Kidney glomerular epithelial cell (primary cell): ENCODE measurements around the gene CBY2.
"Not testable (repeated sequence)": the region's sequence is repeated elsewhere in the genome, so short reads cannot be mapped to it uniquely, and the experiment has no call there.

Experiments
- DNase-seq: peaks from one replicate; lab custom pipeline; 2025; lab: John Stamatoyannopoulos, UW

The CBY2 gene

GRCh38 chr13:45747071-45747470 lies 45.0 kb downstream of the CBY2 start:
- DNase-seq: no peak

- DNase-seq: no peak
Measured at GRCh38 chr13:45748941-45749759, 47.0 kb downstream of the CBY2 start.

- no peak for DNase-seq
Measured at GRCh38 chr13:45750566-45750965, 48.4 kb downstream of the CBY2 start.

DNA sequence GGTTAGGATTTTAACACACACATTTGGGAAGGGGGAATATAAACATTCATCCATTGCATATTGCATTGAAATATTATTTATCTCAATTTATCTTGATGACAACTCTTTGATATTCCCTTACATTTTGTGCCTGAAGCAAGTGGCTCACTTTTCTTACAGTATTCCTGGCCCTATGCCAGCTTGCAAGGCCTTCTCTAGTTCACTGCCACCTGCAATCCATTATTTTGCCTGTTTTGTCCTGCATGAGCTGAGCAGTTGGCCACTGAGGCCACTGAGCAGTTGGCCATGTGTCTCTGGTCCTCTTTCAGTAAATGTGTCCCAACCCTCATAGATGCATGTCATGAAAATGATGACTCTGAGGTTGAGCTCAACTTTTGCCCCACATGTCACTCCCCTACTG lies 49.8 kb downstream of the CBY2 start:
- no peak for DNase-seq

GRCh38 chr13:45752510-45752909 lies 50.4 kb downstream of the CBY2 start:
- DNase-seq: no peak

DNA sequence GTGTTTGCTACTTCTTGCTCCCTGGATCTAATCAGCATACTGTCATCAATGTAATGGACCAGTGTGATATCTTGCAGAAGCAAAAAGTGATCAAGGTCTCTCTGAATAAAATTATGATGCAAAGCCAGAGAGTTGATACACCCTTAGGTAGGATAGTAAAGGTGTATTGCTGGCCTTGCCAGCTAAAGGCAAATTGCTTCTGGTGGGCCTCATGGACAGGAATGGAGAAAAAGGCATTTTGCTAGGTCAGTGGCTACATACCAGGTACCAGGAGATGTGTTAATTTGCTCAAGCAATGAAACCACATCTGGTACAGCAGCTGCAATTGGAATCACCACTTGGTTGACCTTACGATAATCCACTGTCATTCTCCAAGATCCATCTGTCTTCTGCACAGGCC lies 54.4 kb downstream of the CBY2 start:
- DNase-seq: not testable (repeated sequence)

- DNase-seq: not testable (repeated sequence)
Measured at GRCh38 chr13:45757589-45757988, 55.5 kb downstream of the CBY2 start.

- no peak for DNase-seq
Measured at GRCh38 chr13:45763419-45763818, 61.3 kb downstream of the CBY2 start.
